HUES48 (cell line): ENCODE measurements around the gene PPAN.

Experiments
- H3K27ac ChIP-seq: one replicate; pipeline ENCODE4 v1.7.0; 2013; ENCODE audit warnings: low read depth, low read length, inconsistent platforms
- H3K27me3 ChIP-seq: 2 replicates; pipeline ENCODE4 v1.6.1; 2013; ENCODE audit warnings: mild to moderate bottlenecking, low read length; ENCODE audit not compliant: control insufficient read depth, insufficient read depth
- H3K36me3 ChIP-seq: 2 replicates; pipeline ENCODE4 v1.6.1; 2013; ENCODE audit warnings: low read length; ENCODE audit not compliant: control insufficient read depth, insufficient read depth
- H3K4me1 ChIP-seq: 2 replicates; pipeline ENCODE4 v1.6.1; 2013; ENCODE audit warnings: mild to moderate bottlenecking, low read length; ENCODE audit not compliant: control insufficient read depth, insufficient read depth
- H3K4me3 ChIP-seq: 2 replicates; pipeline ENCODE4 v1.5.1; 2013; ENCODE audit warnings: mild to moderate bottlenecking, low read depth, low read length
- H3K9ac ChIP-seq: 2 replicates; pipeline ENCODE4 v1.6.1; 2013; ENCODE audit warnings: mild to moderate bottlenecking, low read depth, low read length, moderate library complexity
- H3K9me3 ChIP-seq: 2 replicates; pipeline ENCODE4 v1.6.1; 2013; ENCODE audit warnings: low read length; ENCODE audit not compliant: control insufficient read depth, insufficient read depth

The PPAN gene

DNA sequence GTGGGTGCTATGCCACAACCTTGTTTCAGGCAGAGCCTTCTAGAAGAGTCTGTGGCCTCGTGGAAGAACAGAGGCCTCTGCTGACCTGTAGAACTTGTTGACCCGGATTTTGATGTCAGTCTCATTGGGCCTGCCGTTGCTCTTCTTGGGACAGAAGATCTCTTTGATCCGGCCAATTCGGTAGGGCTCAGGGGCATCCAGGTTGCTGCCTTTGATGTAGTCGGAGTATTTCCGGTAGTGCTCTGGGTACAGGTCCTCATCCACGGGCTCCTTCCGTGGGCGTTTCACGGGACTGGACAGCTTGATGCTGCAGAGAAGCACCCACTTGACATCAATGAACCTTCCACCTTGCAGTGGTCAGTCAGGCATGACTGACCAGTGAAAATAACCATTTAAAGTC, 37.5 kb downstream of the PPAN start:
- Histone ChIP-seq H3K9me3 (no peaks in the 10 kb centered on the region), H3K4me1 (no peaks in the 10 kb centered on the region), H3K36me3 (peaks cover 92% of the 10 kb centered on the region), H3K4me3 (no peak overlapping the region), H3K27ac (no peak overlapping the region), H3K9ac (no peak overlapping the region), H3K27me3 (no peaks in the 10 kb centered on the region)

DNA sequence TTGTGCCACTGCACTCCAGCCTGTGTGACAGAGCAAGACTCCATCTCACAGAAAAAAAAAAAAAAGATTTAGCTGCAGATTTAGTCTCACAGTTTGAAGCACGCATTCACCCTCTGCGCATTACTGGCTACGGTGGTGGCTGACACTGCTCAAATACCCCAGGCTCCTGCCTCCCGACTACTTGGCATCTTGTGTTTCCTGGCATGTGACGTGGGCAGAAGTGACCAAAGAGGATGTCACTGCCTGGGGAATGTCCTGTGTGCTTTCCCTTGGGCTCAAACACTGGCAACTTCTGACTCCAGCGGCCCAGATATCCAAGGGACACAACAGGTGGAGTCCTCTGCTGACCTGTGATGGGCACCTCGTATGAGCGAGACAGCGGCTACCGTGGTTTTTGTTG, 38.2 kb downstream of the PPAN start:
- Histone ChIP-seq H3K27me3 (no peaks in the 10 kb centered on the region), H3K4me3 (no peak overlapping the region), H3K36me3 (peaks cover 92% of the 10 kb centered on the region), H3K4me1 (no peaks in the 10 kb centered on the region), H3K9me3 (no peaks in the 10 kb centered on the region), H3K27ac (no peak overlapping the region), H3K9ac (no peak overlapping the region)

DNA sequence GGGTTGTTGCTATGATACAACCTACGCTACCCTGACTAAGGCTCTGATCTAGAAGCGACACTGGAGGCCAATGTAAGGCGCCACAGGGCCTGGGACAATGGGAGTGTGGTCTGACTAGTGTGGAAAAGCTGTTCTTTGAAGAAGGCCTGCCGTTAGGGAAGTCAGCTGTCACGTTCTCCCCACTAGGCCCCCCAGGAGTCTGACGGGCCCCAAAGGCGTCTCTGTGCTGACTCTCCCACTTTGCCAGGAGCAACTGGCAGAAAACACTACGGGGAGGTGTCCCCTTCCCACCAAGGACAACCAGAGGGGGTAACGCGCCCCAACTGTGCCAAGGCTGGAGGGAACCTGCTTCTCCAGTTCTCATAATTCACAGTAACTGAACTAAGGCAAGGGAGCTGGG, 38.9 kb downstream of the PPAN start:
- Histone ChIP-seq H3K9ac (no peak overlapping the region), H3K27ac (no peak overlapping the region), H3K9me3 (no peaks in the 10 kb centered on the region), H3K4me3 (no peak overlapping the region), H3K36me3 (peaks cover 92% of the 10 kb centered on the region), H3K4me1 (no peaks in the 10 kb centered on the region), H3K27me3 (no peaks in the 10 kb centered on the region)

DNA sequence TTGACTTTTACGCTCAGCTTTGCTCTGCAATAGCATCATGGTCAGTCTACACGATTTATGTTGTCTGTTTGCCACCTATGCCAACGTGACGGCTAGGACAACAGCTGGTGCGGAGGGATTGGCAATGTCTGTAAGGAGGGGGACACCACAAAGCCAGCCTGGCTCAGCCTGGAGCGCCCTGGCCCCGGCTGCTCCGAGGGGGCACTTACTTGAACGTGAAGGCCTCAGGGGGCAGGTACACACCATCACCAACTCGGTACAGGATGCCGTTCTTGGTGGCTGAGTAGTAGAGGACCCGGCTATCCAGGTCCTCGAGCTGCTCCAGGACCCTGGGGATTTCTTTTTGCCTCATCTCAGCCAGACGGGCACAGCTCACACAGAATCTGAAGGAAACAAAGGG, 40.0 kb downstream of the PPAN start:
- Histone ChIP-seq H3K9me3 (no peaks in the 10 kb centered on the region), H3K27me3 (no peaks in the 10 kb centered on the region), H3K27ac (no peak overlapping the region), H3K9ac (no peak overlapping the region), H3K4me3 (no peak overlapping the region), H3K36me3 (peaks cover 93% of the 10 kb centered on the region), H3K4me1 (no peaks in the 10 kb centered on the region)

DNA sequence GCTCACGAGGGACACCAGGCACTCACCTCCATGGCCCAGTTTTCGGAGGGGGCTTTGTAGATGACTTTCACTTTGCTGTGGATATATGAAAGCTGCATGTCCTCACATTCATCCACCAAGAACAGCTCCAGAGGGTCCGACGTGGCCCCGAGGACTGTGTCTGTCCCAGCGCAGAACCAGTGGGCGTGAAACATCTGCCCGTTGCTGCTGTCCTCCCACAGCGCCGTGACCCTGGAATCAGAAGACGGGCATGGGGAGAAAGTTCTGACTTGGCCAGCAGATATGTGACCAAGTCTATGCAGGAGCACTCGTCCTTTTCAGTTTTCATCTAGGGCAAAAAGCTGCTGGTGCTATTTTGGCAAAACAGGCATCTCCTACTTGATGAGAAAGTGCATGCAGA, 43.3 kb downstream of the PPAN start:
- H3K36me3 ChIP-seq: peaks cover 94% of the 10 kb centered on the region
- no peak overlapping the region for H3K9ac ChIP-seq
- no peak overlapping the region for H3K4me3 ChIP-seq
- no peak overlapping the region for H3K27ac ChIP-seq
- H3K9me3 ChIP-seq: no peaks in the 10 kb centered on the region
- no peaks in the 10 kb centered on the region for H3K27me3 ChIP-seq
- no peaks in the 10 kb centered on the region for H3K4me1 ChIP-seq

DNA sequence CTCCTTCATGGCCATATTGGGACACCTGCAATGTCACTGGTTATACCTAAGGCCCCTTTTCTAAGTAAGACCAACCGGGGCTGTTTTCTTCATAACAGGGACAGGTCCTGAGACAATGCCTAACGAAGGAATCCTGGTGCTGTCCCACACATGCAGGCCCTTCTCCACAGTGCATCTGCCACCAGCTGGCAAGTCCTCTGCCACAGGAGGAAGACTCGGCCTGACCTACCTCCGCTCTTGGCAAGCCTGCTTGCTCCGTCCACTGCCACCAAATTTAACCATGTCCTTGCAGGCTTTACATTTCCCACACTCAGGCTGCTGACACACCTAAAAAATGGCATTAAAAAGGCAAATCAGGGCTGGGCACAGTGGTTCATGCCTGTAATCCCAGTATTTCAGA, 45.4 kb downstream of the PPAN start:
- Histone ChIP-seq H3K4me1 (no peaks in the 10 kb centered on the region), H3K27ac (no peak overlapping the region), H3K9me3 (no peaks in the 10 kb centered on the region), H3K36me3 (peaks cover 94% of the 10 kb centered on the region), H3K9ac (no peak overlapping the region), H3K27me3 (no peaks in the 10 kb centered on the region), H3K4me3 (no peak overlapping the region)

DNA sequence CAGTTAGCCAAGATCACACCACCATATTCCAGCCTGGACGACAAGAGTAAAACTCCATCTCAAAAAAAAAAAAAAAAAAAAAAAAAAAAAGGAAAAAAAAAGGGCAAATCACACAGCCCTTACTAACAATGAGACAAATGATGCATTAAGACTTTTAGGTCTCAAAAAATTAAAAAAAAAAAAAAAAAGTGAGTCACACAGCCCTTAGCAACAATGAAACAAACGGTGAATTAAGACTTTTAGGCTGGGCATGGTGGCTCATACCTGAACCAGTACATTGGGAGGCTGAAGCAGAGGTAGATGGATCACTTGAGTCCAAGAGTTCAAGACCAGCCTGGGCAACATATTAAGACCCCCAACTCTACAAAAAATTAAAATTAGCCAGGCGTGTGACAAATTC, 45.9 kb downstream of the PPAN start:
- Histone ChIP-seq H3K4me1 (no peaks in the 10 kb centered on the region), H3K9ac (no peak overlapping the region), H3K4me3 (no peak overlapping the region), H3K9me3 (no peaks in the 10 kb centered on the region), H3K36me3 (peaks cover 94% of the 10 kb centered on the region), H3K27me3 (no peaks in the 10 kb centered on the region), H3K27ac (no peak overlapping the region)

DNA sequence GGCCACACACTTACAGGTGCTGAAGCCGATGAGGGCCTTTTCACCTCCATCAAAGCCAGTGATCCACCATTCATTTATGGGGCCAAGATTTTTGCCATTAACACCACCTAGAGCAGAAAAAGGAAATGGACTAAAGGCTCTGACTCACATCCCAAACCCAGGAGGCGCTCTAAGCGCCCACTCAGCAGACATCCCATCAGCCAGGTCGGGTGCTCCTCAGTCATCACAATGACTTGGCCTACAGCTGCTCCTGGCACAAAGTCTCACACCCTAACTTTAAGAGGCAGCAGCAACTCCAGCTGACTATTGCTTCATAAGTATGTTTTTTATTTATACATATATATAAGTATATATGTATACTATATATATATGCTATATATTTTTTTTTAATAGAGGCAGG, 49.7 kb downstream of the PPAN start:
- Histone ChIP-seq H3K27ac (no peak overlapping the region), H3K9me3 (no peaks in the 10 kb centered on the region), H3K27me3 (no peaks in the 10 kb centered on the region), H3K9ac (no peak overlapping the region), H3K36me3 (peaks cover 100% of the 10 kb centered on the region), H3K4me1 (no peaks in the 10 kb centered on the region), H3K4me3 (no peak overlapping the region)

DNA sequence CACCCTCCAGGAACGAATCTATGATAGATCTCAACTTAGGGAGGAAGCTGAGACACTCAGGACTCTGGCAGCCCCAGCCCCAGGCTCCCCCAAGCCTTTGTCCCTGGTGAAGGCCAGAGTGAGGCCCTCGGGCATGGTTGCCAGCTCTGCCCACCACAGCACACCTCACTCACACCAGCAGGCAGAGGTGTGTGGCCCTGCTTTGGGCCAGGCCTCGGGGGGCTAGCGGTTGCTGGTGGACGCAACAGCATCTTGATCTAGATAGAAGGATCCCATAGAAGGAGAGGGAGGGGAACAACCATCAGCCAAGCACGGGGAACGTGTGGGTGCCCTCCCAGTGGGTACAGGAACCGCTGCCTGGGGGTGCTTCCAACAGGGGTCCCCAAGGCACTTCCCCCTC, 51.9 kb downstream of the PPAN start:
- H3K27me3 ChIP-seq: no peaks in the 10 kb centered on the region
- H3K36me3 ChIP-seq: peaks cover 100% of the 10 kb centered on the region
- no peak overlapping the region for H3K9ac ChIP-seq

DNA sequence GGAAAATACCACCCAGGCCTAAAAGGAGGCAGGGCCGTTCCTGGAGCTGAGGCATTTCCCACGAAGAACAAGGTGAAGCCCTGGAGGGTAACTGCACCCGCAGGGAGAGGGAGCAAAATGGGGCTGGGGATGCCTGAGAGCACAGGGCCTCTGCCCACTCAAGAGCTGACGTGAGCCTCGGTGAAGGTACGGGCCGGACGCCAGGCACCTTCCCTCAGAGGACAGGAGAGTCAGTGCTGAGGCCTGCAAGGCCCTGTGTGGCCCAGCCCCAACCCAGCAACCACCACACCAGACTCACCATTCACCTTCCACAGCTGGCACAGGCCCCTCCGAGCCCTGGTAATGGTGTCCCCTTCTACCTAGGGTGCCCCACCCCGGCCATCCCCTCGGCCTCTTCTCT, 52.3 kb downstream of the PPAN start:
- Histone ChIP-seq H3K27ac (no peak overlapping the region), H3K27me3 (no peaks in the 10 kb centered on the region), H3K36me3 (peaks cover 100% of the 10 kb centered on the region)

More for the DNA sequence above, 51.9 kb downstream of the PPAN start:
- H3K4me1 ChIP-seq: no peaks in the 10 kb centered on the region
- no peaks in the 10 kb centered on the region for H3K9me3 ChIP-seq
- H3K4me3 ChIP-seq: no peak overlapping the region
- H3K27ac ChIP-seq: no peak overlapping the region

DNA sequence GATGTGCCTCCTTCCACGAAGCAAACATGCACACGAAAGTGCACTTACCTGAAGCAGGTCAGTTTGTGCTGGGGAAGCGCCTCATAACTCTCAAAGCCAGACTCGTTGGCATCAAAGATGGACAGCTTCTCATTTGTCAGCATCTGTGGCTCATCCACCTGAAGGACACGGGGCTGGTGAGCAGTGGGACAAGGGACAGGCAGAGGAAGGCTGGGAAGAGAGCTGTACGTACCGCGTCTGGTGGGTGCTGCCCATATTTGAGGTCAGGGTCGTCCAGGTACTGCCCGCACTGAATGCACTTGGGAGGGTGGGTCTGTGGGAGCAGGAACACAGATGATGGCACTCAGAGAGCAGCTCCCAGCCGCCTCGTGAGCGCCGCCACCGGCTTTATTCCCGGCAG, 53.4 kb downstream of the PPAN start:
- Histone ChIP-seq H3K27ac (no peak overlapping the region), H3K36me3 (peaks cover 100% of the 10 kb centered on the region)

More for the DNA sequence above, 52.3 kb downstream of the PPAN start:
- Histone ChIP-seq H3K9ac (no peak overlapping the region), H3K9me3 (no peaks in the 10 kb centered on the region), H3K4me3 (no peak overlapping the region), H3K4me1 (no peaks in the 10 kb centered on the region)

More for the DNA sequence above, 53.4 kb downstream of the PPAN start:
- Histone ChIP-seq H3K9ac (no peak overlapping the region), H3K27me3 (no peaks in the 10 kb centered on the region), H3K9me3 (no peaks in the 10 kb centered on the region), H3K4me1 (no peaks in the 10 kb centered on the region), H3K4me3 (no peak overlapping the region)
